SHP77 treated with DMSO at 0.1 percent for 48 hours (cell line): ENCODE measurements around the gene SIPA1L3.
A peak's percentile ranks its signal among the peaks of the same experiment; 100 is the strongest.
"Not testable (repeated sequence)": the region's sequence is repeated elsewhere in the genome, so short reads cannot be mapped to it uniquely, and the experiment has no call there.

Source experiments
- DNase-seq: peaks from one replicate; lab custom pipeline; 2025; lab: John Stamatoyannopoulos, UW

The SIPA1L3 gene, protein sequence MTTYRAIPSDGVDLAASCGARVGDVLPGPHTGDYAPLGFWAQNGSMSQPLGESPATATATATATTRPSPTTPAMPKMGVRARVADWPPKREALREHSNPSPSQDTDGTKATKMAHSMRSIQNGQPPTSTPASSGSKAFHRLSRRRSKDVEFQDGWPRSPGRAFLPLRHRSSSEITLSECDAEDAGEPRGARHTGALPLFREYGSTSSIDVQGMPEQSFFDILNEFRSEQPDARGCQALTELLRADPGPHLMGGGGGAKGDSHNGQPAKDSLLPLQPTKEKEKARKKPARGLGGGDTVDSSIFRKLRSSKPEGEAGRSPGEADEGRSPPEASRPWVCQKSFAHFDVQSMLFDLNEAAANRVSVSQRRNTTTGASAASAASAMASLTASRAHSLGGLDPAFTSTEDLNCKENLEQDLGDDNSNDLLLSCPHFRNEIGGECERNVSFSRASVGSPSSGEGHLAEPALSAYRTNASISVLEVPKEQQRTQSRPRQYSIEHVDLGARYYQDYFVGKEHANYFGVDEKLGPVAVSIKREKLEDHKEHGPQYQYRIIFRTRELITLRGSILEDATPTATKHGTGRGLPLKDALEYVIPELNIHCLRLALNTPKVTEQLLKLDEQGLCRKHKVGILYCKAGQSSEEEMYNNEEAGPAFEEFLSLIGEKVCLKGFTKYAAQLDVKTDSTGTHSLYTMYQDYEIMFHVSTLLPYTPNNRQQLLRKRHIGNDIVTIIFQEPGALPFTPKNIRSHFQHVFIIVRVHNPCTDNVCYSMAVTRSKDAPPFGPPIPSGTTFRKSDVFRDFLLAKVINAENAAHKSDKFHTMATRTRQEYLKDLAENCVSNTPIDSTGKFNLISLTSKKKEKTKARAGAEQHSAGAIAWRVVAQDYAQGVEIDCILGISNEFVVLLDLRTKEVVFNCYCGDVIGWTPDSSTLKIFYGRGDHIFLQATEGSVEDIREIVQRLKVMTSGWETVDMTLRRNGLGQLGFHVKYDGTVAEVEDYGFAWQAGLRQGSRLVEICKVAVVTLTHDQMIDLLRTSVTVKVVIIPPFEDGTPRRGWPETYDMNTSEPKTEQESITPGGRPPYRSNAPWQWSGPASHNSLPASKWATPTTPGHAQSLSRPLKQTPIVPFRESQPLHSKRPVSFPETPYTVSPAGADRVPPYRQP (N-terminal part only)

GRCh38 chr19:37906869-37907734, at the start of gene SIPA1L3:
Gene SIPA1L3, plus strand, starts transcription at chr19:37907208. Its CDS starts 174,358 bp downstream, at chr19:38081566.
- peak; percentile 96 for DNase-seq

GRCh38 chr19:37864501-37864900, 42.5 kb upstream of the SIPA1L3 start:
- no peak for DNase-seq

DNA sequence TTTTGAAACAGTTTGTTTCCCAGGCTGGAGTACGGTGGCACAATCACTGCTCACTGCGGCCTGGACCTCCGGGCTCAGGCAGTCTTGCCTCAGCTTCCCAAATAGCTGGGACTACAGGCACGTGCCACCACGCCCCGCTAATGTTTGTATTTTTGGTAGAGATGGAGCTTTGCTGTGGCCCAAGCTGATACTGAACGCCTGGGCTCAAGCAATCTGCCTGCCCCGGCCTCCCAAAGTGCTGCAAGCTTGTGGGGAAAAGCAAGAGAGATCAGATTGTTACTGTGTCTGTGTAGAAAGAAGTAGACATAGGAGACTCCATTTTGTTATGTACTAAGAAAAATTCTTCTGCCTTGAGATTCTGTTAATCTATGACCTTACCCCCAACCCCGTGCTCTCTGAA, 41.1 kb upstream of the SIPA1L3 start:
- DNase-seq = not testable (repeated sequence)

- no peak for DNase-seq
Measured at GRCh38 chr19:37867831-37868230, 39.2 kb upstream of the SIPA1L3 start.

- no peak for DNase-seq
Measured at GRCh38 chr19:37869766-37870340, 37.2 kb upstream of the SIPA1L3 start.

GRCh38 chr19:37872383-37872782, 34.6 kb upstream of the SIPA1L3 start:
- DNase-seq = no peak

GRCh38 chr19:37874784-37875183, 32.2 kb upstream of the SIPA1L3 start:
- DNase-seq = no peak

DNA sequence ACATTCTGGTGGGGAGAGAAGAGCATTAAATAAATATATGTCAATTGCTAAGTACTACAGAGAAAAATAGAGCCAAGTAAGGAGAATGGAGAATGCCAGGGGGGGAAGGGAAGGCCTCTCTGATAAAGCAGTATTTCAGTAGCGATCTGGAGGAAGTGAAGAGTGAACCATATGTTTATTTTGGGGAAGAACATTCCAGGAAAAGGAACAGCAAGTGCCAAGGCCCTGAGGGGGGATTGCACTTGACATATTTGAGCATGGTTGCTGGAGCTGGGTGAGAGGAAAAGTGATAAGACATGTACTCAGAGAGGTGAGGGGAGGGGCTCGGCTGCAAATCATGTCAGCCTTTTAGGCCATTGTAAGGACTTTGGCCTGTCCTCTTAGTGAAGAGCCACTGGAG, 31.0 kb upstream of the SIPA1L3 start:
- no peak for DNase-seq

DNA sequence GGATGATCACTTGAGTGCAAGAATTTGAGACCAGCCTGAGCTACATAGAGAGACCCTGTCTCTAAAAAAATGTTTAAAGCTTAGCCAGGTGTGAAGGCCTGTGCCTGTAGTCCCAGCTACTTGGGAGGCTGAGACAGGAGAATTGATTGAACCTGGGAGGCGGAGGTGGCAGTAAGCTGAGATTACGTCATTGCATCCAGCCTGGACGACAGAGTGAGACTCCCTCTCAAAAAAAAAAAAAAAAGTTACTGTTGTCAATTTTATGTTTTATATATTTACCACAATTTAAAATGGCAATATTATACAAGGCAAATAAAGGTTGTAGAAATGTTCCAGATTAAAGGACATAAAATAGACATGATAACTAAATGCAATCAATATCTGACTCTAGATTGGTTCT, 29.9 kb upstream of the SIPA1L3 start:
- no peak for DNase-seq

DNA sequence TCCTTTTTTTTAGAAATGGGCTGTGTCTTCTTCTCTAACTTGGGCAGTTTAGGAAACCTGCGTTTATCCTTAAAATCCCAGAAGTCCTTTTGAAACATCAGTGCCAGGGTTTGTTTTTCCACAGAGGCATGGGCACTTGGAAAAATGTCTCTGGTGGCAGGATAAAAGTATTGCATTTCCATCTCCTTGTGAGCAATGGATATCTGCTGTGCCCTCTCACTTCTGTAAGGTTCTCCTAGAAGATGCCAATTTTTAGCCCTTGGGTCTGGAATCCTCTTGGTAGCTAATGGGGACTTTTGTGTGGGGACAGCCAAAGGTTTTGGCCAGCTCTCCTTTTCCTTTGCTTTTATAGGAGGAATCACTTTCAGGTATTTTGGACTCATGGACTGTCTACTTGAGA, 21.6 kb upstream of the SIPA1L3 start:
- no peak for DNase-seq

DNA sequence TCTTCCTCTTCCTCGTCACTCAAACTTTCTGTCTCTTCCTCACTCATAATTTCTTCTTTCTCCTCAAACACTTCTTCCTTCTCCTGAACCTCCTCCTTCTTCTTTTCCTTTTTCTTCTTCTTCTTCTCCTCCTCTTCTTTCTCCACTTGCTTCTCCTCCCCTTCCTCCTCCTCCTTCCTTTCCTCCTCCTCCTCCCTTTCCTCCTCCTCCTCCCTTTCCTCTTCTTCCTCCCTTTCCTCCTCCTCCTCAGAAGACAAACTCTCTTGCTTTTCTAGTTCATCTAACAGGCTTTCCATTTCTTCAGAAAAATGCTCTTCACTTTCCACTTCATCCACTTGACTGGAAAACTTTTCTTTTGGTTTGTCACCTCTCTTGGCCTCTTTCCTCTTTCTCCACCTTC, 20.4 kb upstream of the SIPA1L3 start:
- no peak for DNase-seq

DNA sequence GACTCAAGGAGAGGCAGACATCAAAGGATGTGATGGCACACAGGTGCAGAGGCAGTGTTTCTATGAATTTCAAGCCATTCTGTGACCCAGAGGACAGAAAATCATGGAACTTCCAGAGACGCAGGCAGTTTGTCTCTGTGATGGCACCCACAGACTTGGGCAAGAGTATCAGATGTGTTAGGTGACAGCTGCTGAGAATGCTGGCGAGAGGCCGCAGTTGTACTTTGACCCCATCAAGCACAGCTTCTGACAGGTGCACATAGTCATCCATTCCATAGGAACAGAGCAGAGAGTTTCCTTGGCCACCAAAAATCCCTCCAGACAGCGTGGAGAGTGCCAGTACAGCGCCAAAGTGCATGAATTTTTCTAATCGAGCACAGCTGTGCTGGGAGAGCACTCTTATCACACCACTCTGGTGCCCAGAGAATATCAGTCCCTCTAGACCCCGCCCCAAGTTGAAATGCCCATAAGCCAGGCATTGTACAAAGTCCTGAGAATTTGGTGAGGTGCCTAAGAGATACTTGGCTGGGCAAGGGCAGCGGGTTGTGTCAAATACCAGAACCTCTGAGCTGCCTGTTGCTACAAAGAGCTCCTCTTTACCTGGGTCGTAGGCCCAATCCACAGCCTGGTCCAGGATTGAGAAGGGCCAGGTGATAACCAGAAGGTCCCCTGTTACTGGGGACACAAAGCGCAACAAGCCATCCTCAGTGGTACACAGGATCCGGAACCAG, 13.0 kb upstream of the SIPA1L3 start:
- DNase-seq = no peak

DNA sequence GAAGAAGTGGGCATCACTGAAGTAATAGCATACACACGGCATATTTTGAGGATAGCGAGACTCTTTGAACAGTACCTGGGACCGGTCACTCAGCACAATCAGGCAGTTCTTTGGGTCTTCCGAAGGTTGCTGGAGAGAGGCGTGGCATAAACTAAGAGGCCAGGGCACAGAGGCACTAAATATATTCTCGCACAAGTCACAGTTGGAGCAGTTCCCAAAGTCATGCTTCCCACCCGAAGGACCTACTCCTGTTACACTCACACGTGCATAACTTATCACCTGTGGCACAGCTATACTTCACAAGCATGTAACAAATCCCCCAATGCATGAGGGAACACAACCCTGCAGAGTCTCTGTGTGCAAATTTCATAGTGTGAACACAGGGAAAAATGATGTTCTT, 10.8 kb upstream of the SIPA1L3 start:
- no peak for DNase-seq

DNA sequence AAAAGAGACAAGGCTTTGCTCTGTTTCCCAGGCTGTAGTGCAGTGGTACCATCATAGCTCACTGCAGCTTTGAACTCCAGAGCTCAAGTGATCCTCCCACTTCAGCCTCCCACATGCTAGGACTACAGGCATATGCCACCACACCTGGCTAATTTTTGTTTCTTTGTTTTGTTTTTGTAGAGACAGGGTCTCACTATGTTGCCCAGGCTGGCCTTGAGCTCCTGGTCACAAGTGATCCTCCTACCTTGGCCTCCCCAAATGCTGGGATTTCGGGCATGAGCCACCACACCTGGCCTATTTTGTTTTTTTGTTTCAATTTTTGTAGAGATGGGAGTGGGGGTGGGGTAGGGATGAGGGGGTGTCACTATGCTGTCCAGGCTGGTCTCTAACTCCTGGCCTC, 7.6 kb upstream of the SIPA1L3 start:
- no peak for DNase-seq

- DNase-seq = no peak
Measured at GRCh38 chr19:37899966-37900365, 7.0 kb upstream of the SIPA1L3 start.

- DNase-seq = peak; percentile 75
Measured at GRCh38 chr19:37902668-37903067, 4.3 kb upstream of the SIPA1L3 start.

DNA sequence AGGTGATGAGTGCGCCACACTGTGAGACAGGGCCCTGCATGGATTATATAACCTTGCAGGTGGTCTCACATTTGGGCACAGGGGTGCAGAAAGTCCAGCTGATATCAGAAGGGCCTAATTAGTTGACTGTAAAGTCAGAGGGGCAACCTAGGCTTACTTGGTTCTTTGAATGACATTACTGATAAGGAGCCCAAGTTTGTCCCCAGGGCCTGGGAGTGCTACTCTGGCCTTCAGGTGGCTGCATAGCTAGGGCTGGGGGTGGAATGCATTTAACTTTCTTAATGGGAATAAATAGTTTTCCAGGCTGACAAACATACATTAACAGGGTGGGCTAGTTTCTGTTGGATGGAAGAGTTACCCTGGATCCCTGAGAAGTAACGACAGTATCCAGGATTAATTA, 3.9 kb upstream of the SIPA1L3 start:
- DNase-seq = no peak

GRCh38 chr19:37905946-37906868, 801 bp upstream of the SIPA1L3 start, which contains the start of gene WDR87:
Gene WDR87, minus strand, starts transcription at chr19:37906594. Its CDS starts 8,355 bp downstream, at chr19:37898239.
- peak; percentile 69 for DNase-seq
